ENCODE results near the gene PGM1. TPM values are rescaled to one million over a fixed set of nuclear protein-coding genes. Genes with fewer than 3 reads are reported as not detected.

The PGM1 gene
- total and polyA plus RNA-seq, 10 of the 15 experiments (the other 5 are each of a cell fraction or from before 2014, with no cell fraction given), result 22.5 to 72.6 (median 50.8) TPM

- H3K9me3 ChIP-seq (replicated peaks; ENCODE audit: control insufficient read depth, insufficient read depth, low read length), result no peaks in the 10 kb centered on the region
- 13% methylated on average over 8 of the region's 8 CpGs for WGBS (ENCODE audit: insufficient coverage, insufficient replicate concordance, low lambda C conversion rate, missing lambda C conversion rate)
- in situ Hi-C loops (cut with MboI), result no loop called here
- no peaks in the 10 kb centered on the region; a peak in 2 of 4 replicates for H3K27me3 ChIP-seq (replicated peaks in 1 of 2; ENCODE audit: control insufficient read depth in 2 of 2, insufficient read depth in 2 of 2, low read length in 1 of 2)
- TF ChIP-seq NKRF (conservative IDR thresholded peaks at IDR 0.05) (no peak), POLR2A (IDR thresholded peaks at IDR 0.05; ENCODE audit: low read depth, low read length) (no peak), CHD2 (IDR thresholded peaks at IDR 0.05; ENCODE audit: borderline replicate concordance, low read depth, low read length) (no peak), EZH2 (IDR thresholded peaks at IDR 0.05; ENCODE audit: borderline replicate concordance, control insufficient read depth, low read depth, low read length) (no peak), FOXM1 (IDR thresholded peaks at IDR 0.05; ENCODE audit: low read depth, low read length) (no peak), BRCA1 (IDR thresholded peaks at IDR 0.05; ENCODE audit: low read depth, low read length) (no peak), SKIL (IDR thresholded peaks at IDR 0.05; ENCODE audit: low read depth, poor library complexity, severe bottlenecking) (no peak), HDGF (IDR thresholded peaks at IDR 0.05) (no peak), GATAD2B (conservative IDR thresholded peaks at IDR 0.05; ENCODE audit: low read depth) (no peak), POU2F2 (IDR thresholded peaks at IDR 0.05; ENCODE audit: borderline replicate concordance, low read depth, low read length) (no peak), ATF3 (IDR thresholded peaks at IDR 0.05; ENCODE audit: borderline replicate concordance, extremely low read depth, low read depth, low read length) (no peak), MAX (IDR thresholded peaks at IDR 0.05; ENCODE audit: low read depth, low read length) (no peak)
- ChIA-PET SMC1A (ENCODE audit: uncharacterized antibody, unreplicated experiment) (interaction anchor here (1.6 kb wide), 1 partner anchor 12 kb away, joined by 7 read pairs; no protein-coding TSS in a partner anchor), RAD21 (ENCODE audit: unreplicated experiment) (interaction anchor here (1.1 kb wide), 1 partner anchor 11 kb away, joined by 5 read pairs; no protein-coding TSS in a partner anchor), POLR2A (no interaction called here), CTCF (interaction anchor here (0.9 to 1.6 kb wide), 2 partner anchors 12 to 128 kb away, joined by 3 to 6 read pairs; no protein-coding TSS in a partner anchor)
- BruUV-seq (replicated peaks), result no TSS peak
- no peak for FAIRE-seq
- DNase-seq (ENCODE audit: low read depth, low spot score), result no peak
- no peaks in the 10 kb centered on the region for H3K79me2 ChIP-seq (ENCODE audit: control insufficient read depth, insufficient read depth, low read length)
- H3K4me3 ChIP-seq, result no peak overlapping the region
- no peaks in the 10 kb centered on the region; the same call in 1 of the 2 replicates for H4K20me1 ChIP-seq (ENCODE audit: control insufficient read depth, insufficient read depth)
- intact Hi-C loops (cut with micrococcal nuclease; ENCODE audit: unreplicated experiment), result no loop called here
- no peaks in the 10 kb centered on the region for H3K4me1 ChIP-seq (ENCODE audit: control insufficient read depth, insufficient read depth, low read length)
- H2AFZ ChIP-seq (ENCODE audit: control insufficient read depth, low read depth, low read length), result no peak overlapping the region
- H3K4me2 ChIP-seq (ENCODE audit: control insufficient read depth, insufficient read depth), result no peak overlapping the region
- H3K36me3 ChIP-seq (ENCODE audit: control insufficient read depth in 2 of 2, insufficient read depth in 2 of 2, low read length in 1 of 2), result no peaks in the 10 kb centered on the region
- H3K9ac ChIP-seq (ENCODE audit: control insufficient read depth, insufficient read depth, low read length), result no peak overlapping the region
- H3K27ac ChIP-seq (ENCODE audit: control insufficient read depth, insufficient read depth), result no peak overlapping the region
- no peak for ATAC-seq
Observed at GRCh38 chr1:63703701-63704107, 110.5 kb downstream of the PGM1 start.

Measured in GM12878 (cell line).